ENCODE data around the gene CMIP.

The CMIP gene

GRCh38 chr16:81621496-81621895 lies 176.9 kb downstream of the CMIP start:
- no peak for DNase-seq (ENCODE audit: low read depth, low spot score)

DNA sequence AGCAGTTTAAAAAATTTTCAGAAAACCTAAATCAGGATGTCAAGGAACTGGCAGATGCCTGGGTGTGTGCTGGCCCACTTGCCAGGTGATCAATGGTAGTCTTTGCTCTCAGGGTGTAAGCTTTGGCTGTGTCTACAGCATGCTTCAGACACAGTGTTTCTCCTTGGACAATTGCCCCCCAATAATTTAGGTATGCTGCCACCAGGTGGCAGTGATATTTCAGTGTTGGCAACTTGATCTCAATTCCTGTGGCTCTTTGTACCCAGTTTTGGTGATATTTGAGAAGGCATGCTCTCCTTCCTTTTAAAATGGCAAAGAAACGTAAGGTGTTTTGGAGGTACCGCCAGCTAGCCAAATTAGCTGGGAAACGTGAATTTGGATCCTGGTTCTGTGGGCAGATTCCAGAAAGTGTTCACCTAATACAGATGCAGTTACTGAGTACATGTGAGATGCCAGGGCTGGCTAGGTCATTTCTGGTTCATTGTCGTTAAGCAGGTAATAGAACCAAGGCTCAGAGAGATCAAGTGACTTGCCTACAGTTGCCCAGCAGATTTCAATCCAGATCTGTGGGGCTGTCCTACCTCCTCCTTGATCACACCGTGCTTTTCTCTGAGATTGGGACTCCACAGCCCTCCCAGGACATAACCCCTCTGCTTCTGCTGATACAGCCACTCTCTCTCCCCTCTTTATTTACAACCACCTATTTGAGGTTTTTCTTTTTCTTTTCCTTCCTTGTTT lies 178.9 kb downstream of the CMIP start:
- peak; percentile 82 for DNase-seq (ENCODE audit: low read depth, low spot score)

DNA sequence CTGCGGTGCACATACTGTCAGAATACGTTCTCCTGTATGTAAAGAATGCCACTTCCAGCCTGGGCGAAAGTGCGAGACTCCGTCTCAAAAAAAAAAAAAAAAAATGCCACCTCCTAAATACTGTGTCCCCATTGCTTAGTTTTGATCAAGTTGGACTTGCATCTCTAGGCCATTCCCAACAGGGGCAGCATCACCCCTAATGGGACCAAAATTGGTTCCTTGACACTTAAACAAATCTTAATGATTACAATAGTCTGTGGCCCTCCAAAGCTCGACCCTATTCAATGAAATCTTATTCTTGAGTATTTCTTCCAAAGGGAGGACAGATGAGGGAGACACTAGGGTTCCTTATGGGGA lies 179.8 kb downstream of the CMIP start:
- no peak for DNase-seq (ENCODE audit: low read depth, low spot score)

DNA sequence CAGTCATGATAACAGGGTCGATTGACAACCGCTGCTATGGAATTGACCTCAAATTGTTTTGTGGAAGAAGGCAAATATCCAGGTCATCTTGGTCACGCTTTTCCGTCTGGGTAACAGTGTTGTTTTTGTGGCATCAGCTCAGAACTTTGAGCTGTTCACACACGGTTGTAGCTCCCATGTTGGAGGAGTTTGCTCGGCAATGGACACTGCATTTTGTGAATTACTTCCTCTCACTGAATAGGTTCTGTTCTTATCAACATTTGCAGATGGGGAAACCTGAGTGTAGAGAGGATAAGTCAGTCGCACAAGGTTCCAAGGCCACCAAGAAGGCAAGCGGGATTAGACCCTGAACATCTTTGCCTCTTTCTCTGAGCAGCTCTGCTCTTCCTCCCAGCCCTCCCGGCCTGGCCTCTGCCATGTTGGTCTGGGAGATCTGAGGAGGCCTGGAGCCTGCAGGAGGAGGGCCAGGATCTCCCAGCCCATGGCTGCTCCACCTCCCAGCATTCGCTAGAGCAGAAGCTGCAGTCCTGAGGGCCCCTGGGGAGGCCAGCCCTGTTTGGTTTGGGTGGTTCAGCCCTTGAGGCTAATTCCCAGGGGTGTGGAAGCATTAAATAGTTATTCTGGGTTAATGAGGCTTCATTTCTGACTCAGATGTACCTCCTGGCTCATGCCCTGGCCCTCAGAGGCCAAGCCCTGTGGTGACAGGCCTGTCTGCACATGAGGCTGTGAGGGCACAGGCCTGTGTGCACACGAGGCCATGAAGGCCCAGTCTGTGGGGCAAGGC lies 180.3 kb downstream of the CMIP start:
- DNase-seq (ENCODE audit: low read depth, low spot score), result peak; percentile 36

GRCh38 chr16:81625544-81626153 lies 181.0 kb downstream of the CMIP start:
- peak; percentile 90 for DNase-seq (ENCODE audit: low read depth, low spot score)

- DNase-seq (ENCODE audit: low read depth, low spot score), result no peak
Observed at GRCh38 chr16:81626181-81626674, 181.6 kb downstream of the CMIP start.

DNA sequence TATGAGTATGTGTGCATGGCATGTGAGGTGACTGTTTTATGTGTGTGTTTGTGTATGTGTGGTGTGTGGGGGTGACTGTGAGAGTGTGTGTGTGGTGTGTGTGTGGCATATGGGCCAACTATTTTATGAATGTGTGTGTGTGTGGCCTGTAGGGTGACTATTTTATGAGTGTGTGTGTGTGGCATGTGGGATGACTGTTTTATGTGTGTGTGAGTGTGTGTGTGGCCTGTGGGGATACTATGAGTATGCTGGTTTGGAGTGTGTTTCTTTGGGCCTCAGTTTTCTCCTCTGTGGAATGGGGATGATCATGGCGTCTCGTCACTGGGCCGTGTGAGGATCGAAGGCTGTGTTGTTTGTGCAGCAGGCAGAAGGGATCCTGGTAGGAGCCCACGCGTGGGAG lies 182.4 kb downstream of the CMIP start:
- peak; percentile 26 for DNase-seq (ENCODE audit: low read depth, low spot score)

GRCh38 chr16:81627729-81628244 lies 183.2 kb downstream of the CMIP start:
- DNase-seq (ENCODE audit: low read depth, low spot score), result no peak

DNA sequence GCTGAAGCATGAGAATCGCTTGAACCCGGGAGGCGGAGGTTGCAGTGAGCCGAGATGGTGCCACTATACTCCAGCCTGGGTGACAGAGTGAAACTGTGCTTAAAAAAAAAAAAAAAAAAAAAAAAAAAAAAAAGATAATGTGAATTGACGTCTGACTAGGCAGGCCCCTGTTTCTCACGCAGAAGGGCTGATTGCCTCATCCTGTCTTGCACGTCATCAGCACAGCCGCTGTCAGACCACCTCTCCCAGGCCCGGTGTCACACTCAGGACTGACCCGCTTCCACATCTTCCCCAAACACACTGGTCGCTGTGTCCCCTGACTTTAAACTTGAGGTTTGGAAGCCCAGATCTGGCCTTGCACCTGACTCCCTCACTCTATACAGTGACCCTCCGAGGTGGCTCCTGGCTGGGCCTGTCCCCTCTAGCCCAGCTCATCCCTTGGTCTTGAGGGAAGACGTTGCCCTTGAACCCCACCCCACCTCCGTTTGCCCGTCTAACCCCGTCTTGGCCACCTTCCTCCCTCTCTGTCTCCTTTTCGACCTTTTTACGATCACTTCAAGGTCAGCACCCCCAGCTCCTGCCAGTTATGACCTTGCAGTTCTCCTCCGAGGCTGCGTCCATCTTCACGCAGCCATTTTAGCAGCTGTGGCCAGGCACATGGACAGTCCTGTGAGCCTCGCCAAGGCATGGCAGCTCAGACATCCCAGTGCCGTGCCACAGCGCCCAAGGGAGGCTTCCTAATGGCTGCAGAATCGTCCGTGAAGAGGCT lies 184.6 kb downstream of the CMIP start:
- no peak for DNase-seq (ENCODE audit: low read depth, low spot score)

- no peak for DNase-seq (ENCODE audit: low read depth, low spot score)
Observed at GRCh38 chr16:81629896-81630634, 185.5 kb downstream of the CMIP start.

DNA sequence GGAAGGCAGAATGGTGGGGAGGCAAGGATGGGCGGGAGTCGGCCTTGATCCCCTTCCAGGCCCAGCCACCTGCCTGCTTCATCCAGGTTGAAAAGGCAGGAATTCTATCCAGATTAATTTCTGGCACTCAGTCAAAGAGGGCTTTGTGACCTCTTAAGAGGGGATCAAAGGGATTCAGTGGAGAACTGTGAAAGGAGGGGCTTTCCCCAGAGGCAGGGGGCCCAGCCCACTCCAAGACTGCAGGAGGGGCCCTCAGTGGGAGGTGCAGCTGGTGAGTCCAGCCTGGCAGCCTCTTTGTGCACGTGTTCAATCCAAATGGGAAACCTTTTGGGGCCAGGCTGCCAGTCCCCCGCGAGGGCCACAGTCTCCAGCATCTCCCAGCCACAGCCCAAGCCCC lies 186.0 kb downstream of the CMIP start:
- peak; percentile 30 for DNase-seq (ENCODE audit: low read depth, low spot score)

DNA sequence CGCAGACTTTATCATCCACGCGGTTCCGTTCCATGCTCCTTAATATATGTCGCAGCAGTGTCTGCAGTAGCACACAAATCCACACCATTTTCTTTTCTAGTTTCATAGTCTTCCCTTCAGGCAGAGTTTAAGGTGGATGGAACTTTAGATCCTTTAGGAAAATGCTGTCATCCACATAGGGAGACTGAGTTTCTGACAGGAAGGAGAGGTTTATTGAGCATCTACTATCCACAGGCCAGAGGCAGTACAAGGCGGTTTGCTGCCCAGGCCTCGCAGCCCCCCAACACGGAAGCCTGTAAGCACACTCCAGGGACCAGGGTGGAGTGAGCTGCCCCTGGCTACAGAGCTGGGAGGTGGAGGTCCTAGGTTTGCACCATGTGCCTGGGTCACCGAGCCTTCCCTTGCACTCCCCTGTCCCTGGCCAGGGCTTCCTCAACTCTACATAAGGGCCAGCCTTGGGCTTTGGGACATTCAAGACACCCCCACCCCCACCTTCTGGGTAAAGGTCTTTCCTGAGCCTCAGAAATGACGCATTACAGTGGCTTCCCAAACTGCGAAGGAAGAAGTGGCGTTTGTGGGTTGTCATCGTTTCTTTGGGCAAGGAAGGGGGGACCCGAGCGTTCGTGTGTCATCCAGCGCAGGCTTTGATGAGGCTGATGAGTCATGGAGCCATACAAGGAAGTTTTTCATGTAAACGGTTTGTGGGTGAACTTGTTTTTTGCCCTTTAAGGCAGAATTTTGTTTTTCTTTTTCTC lies 188.0 kb downstream of the CMIP start:
- peak; percentile 91 for DNase-seq (ENCODE audit: low read depth, low spot score)

GRCh38 chr16:81633147-81633619 lies 188.6 kb downstream of the CMIP start:
- no peak for DNase-seq (ENCODE audit: low read depth, low spot score)

GRCh38 chr16:81633680-81634379 lies 189.2 kb downstream of the CMIP start:
- no peak for DNase-seq (ENCODE audit: low read depth, low spot score)

GRCh38 chr16:81634380-81635062 lies 189.9 kb downstream of the CMIP start:
- DNase-seq (ENCODE audit: low read depth, low spot score), result peak; percentile 51

DNA sequence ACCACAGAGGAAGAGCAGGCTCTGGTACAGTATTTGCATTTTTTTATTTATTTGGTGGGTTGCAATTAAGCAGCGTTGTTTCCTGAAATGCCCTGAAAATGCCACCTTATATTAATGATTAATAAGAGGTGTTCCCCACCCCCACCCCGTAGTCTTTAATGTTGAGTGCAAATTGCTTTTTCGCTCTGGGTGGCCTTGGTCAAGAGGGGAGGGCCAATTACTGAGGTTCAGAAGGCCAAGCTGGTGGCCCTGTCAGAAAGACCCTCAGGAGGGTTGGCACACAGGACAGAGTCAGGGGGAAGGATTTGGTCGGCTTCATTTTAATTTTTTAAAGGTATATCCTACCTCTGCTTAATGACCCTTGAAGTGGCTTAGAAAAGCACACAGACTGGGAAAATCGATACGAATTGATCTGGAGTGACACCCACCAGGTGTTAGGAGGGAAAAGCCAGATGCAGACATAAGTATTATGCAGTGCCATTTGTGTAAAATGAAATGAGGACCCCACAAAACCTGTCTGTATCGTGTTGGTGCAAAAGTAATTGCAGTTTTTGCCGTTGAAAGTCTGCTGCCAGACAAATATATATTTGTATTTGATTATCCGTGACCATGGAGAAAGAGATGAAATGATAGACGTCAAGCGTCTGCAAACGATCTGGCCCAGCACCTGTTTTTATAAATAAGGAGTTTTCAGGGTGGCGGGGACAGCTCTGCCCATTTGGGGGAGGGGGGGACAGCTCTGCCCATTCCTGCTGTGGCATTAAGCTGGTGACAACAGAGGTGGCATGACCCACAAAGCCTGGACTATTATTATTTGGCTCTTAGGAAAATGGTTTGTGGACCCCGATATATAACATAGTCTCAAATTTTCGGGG lies 190.7 kb downstream of the CMIP start:
- no peak for DNase-seq (ENCODE audit: low read depth, low spot score)

GRCh38 chr16:81636298-81636993 lies 191.8 kb downstream of the CMIP start:
- no peak for DNase-seq (ENCODE audit: low read depth, low spot score)

All from astrocyte of the hippocampus (primary cell).